Muscle layer of colon (tissue), 2 donors: Measurements from ENCODE around the gene ADCY3.

ENCODE experiments used
- H3K27ac ChIP-seq: one replicate; pipeline ENCODE4 v1.7.0; 2013; ENCODE audit warnings: low read depth, mild to moderate bottlenecking, low read length, moderate library complexity
- H3K27me3 ChIP-seq, 2 donors: one replicate each; pipeline ENCODE4 v1.7.0; 2013; ENCODE audit warnings: low read length in 2 of 2, mild to moderate bottlenecking in 2 of 2; ENCODE audit not compliant: insufficient read depth in 2 of 2, control insufficient read depth in 1 of 2
- H3K36me3 ChIP-seq: one replicate; pipeline ENCODE4 v1.7.0; 2013; ENCODE audit warnings: mild to moderate bottlenecking, low read length; ENCODE audit not compliant: insufficient read depth
- H3K4me1 ChIP-seq: one replicate; pipeline ENCODE4 v1.7.0; 2013; ENCODE audit warnings: mild to moderate bottlenecking, low read length; ENCODE audit not compliant: insufficient read depth
- H3K4me3 ChIP-seq, 2 donors: one replicate each; pipeline ENCODE4 v1.7.0; 2013; ENCODE audit warnings: low read length in 2 of 2, low read depth in 1 of 2, mild to moderate bottlenecking in 1 of 2, moderate library complexity in 1 of 2
- H3K9ac ChIP-seq: one replicate; pipeline ENCODE4 v1.7.0; 2013; ENCODE audit warnings: low read length
- H3K9me3 ChIP-seq: one replicate; pipeline ENCODE4 v1.7.0; 2013; ENCODE audit warnings: mild to moderate bottlenecking, low read length
- donor health status: abdominal sarcoma.
- donor health status: Adenocarcinoma of cecum.

ADCY3 gene

DNA sequence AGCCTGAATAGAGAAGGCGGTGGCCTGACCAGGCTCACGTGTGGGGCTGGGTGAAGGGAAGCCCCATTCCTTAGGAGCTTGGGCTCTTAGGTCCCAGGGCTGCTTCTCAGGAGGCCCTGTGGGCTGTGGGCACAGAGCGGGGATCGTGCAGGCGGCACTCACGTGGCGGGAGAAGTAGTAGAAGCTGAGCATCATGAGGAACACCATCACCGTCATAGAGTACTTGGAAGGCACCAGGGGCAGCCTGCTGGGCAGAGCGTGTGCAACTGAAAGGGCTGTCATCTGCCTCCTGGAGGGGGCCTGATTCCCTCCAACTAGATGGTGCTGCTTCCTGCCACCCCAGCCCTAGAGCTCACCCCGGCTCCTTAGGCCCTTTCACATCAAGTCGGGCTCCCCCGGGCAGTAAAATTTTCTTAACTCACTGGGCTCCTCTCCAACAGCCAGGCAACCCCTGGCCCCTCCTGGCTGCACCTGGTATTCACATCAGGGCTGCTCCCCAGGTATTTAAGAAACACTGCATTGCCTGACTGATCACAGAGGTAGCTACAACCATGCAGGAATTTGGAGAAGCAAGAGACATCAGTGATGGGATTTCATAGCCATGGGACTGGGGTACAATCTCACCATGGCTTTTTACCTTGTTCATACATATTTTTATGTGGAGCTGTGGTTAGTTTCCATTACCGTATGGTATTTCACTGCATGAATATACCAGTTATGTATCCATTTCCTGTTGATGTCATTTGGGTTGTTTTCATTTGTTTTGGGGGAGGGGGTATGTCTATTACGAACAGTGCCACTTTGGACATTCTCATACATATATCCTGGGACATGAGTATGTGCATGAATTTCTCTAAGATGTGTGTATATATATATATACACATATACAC lies 93.9 kb downstream of the ADCY3 start:
- H3K27me3 ChIP-seq = no peaks in the 10 kb centered on the region
- H3K4me1 ChIP-seq = peaks cover 4% of the 10 kb centered on the region
- H3K36me3 ChIP-seq = no peaks in the 10 kb centered on the region
- no peak overlapping the region for H3K27ac ChIP-seq
- no peak overlapping the region for H3K4me3 ChIP-seq
- H3K9me3 ChIP-seq = no peaks in the 10 kb centered on the region
- no peak overlapping the region for H3K9ac ChIP-seq

DNA sequence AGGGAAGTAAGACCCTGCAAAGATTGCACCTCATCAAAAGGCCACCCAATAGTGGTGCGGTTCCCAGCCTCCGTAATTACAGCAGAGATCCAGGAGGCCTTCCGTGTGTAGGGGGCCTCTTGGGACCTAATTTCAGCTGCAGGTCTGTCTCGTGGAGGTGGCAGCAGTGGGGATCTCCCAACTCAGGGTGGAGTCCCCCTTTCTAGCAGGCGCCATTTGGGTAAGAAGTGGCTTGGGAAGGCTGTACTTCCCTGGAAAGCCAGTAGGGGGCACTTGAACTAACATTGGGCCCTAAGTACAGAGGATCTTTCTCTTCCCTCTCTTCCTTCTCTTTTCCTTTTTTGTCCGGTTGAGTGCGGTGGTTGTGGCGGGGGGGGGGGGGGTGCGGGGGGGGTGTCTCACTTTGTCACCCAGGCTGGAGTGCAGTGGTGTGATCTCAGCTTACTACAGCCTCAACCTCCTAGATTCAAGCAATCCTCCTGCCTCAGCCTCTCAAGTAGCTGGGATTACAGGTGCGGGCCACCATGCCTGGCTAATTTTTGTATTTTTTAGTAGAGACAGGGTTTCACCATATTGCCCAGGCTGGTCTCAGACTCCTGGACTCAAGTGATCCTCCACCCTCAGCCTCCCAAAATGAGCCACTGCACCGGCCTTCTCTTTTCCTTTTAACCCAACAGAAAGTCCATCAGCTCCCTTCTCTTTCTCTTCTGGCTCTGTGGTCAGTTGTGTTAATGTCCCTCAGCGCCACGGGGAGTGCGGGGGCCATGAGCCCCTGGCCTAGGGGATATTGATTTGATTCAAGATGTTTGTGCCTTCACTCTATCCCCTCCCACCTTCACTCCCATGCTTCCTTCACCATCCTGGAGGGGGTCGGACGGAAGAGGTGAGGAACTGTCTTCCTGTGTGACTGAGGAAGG lies 94.8 kb downstream of the ADCY3 start:
- Histone ChIP-seq H3K27me3 (no peaks in the 10 kb centered on the region), H3K36me3 (no peaks in the 10 kb centered on the region), H3K9ac (no peak overlapping the region), H3K27ac (no peak overlapping the region), H3K9me3 (no peaks in the 10 kb centered on the region), H3K4me3 (no peak overlapping the region), H3K4me1 (peaks cover 4% of the 10 kb centered on the region)

DNA sequence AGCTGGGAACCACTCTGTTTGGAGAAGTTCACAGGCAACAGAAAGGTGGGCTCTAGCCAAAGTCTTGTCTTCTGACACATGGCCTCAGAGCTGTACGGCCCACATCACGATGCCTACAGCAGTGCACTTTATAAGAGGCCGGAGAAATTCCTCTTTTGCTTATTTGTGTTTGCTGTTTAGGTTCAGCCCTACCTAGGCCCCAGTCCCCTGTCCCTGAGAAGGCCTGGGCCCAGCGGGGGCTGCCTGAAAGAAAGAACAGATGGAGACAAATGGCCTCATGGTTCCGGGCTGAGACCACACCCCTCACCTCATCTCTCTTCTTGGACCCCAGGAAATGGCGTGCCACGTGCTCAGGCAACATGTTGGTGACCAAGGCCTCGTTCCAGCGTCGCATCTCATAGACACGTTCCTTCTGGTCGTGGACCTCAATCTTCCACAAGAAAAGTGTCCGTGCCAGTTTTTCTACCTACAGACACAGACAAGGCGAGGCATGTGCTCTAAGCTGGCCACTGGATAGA lies 95.9 kb downstream of the ADCY3 start:
- no peaks in the 10 kb centered on the region for H3K9me3 ChIP-seq
- H3K36me3 ChIP-seq = peaks cover 4% of the 10 kb centered on the region

DNA sequence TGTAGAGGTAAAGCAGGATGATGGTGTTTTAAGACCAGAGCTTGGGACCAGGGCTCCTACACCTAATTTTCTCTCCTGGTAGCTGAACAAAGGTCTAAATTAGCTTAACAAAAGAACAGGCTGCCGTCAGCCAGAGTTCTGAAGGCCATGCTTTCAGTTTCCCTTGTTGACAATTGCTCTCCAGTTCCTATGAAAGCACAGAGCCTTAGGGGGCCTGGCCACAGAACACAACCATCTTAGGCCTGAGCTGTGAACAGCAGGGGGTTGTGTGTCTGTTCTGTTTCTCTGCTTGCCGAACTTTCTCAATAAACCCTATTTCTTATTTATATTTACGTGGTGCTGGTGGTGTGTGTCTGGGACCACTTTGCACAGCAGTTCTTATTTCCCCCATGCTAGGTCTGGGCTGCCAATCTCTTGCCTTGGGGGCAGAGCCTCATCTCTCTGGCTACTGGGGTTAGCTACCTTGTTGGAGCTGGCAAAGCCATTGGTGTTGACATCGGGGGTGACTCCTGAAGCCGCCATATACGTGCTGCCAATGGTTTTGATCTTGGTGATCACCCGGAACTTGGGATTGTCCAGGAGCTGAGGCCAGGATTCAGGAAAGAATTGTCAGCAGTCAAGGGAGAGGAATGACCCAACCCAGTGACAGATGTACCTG lies 97.9 kb downstream of the ADCY3 start:
- Histone ChIP-seq H3K27ac (no peak overlapping the region), H3K4me3 (no peak overlapping the region), H3K27me3 (no peaks in the 10 kb centered on the region), H3K9me3 (no peaks in the 10 kb centered on the region), H3K4me1 (no peaks in the 10 kb centered on the region), H3K9ac (no peak overlapping the region), H3K36me3 (peaks cover 4% of the 10 kb centered on the region)

More for the DNA sequence above, 95.9 kb downstream of the ADCY3 start:
- Histone ChIP-seq H3K4me1 (peaks cover 4% of the 10 kb centered on the region), H3K4me3 (no peak overlapping the region), H3K9ac (no peak overlapping the region), H3K27me3 (no peaks in the 10 kb centered on the region), H3K27ac (no peak overlapping the region)

DNA sequence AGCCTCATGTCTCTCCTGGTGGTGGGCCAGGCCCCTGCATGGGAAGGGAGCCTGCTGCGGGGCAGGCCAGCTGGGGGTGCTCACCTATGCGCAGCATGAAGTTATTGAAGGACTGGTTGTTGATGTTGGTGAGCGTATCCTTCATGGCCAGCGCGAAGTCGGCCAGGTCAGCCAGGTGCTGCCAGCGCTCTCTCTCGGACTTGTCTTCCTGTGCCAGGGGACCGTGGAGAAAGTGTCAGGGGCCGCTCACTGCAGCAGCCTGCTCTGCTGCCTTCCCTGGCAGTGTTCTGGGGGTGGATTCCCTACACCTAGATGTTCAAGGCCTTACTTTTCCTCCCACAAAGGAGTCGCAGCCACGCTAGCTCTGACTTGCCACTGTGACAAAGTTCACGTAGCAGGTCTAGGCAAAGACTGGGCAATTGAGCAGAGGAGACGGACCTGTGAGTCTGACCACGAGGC lies 98.6 kb downstream of the ADCY3 start:
- Histone ChIP-seq H3K4me1 (no peaks in the 10 kb centered on the region), H3K9ac (no peak overlapping the region), H3K4me3 (no peak overlapping the region), H3K9me3 (no peaks in the 10 kb centered on the region), H3K36me3 (peaks cover 4% of the 10 kb centered on the region), H3K27me3 (no peaks in the 10 kb centered on the region), H3K27ac (no peak overlapping the region)

DNA sequence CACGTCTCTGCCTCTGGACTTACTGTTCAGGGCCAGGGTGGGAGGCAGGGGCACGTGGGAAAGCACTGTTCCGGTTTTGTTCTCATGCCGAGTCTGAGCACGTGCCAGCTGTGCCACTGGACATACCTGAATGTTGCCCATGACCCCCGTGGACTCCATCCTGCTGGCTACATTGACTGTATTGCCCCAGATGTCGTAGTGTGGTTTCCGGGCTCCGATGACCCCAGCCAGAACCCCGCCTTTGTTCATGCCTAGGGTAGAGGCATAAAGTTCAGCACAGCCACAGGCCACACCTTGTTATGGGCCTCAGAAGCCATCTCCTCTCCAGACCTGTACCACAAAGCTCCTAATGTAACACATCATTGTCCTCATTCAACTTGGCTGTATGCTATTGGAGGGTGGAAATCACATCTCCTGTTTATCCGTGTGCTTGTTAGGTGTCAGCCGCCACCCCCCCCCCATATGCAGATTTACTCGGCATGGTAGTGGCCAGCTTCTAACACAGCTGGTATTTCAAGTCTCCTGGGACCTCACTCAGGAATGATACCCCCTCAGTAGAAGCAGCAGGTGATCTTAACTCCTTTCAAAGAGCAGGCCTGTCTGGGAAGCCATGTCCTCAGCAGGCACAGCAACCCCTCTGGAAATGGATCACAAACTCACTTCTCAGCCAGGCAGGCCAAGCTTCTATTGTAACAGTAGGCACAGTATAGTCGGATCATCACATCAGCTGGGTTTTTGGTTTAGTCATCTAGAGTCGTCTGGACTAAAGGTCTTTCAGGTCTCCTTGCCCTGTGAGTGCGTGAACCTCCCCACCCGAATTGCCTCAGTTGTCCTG lies 99.2 kb downstream of the ADCY3 start:
- H3K4me3 ChIP-seq = no peak overlapping the region
- no peak overlapping the region for H3K27ac ChIP-seq
- H3K4me1 ChIP-seq = no peaks in the 10 kb centered on the region
- no peaks in the 10 kb centered on the region for H3K27me3 ChIP-seq
- H3K9ac ChIP-seq = no peak overlapping the region
- H3K36me3 ChIP-seq = peaks cover 4% of the 10 kb centered on the region
- no peaks in the 10 kb centered on the region for H3K9me3 ChIP-seq

DNA sequence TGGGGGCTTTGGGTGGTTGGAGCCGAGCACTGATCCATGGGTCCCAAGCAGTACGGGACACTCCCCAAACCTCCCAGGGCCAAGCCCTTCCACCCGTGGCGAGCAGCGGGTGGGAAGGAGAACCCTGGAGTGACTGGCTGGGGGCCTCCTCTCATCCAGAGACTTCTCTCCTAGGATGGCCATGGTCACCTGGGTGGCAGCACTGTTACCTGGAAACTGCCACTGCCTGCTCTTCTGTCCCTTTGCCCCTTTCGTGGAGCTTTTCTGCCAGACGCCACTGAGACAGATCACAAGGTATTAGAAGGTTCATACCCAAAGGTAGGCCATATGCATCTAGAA lies 99.9 kb downstream of the ADCY3 start:
- Histone ChIP-seq H3K4me3 (no peak overlapping the region), H3K27me3 (no peaks in the 10 kb centered on the region), H3K27ac (no peak overlapping the region), H3K9ac (no peak overlapping the region), H3K4me1 (no peaks in the 10 kb centered on the region), H3K36me3 (peaks cover 10% of the 10 kb centered on the region), H3K9me3 (no peaks in the 10 kb centered on the region)

DNA sequence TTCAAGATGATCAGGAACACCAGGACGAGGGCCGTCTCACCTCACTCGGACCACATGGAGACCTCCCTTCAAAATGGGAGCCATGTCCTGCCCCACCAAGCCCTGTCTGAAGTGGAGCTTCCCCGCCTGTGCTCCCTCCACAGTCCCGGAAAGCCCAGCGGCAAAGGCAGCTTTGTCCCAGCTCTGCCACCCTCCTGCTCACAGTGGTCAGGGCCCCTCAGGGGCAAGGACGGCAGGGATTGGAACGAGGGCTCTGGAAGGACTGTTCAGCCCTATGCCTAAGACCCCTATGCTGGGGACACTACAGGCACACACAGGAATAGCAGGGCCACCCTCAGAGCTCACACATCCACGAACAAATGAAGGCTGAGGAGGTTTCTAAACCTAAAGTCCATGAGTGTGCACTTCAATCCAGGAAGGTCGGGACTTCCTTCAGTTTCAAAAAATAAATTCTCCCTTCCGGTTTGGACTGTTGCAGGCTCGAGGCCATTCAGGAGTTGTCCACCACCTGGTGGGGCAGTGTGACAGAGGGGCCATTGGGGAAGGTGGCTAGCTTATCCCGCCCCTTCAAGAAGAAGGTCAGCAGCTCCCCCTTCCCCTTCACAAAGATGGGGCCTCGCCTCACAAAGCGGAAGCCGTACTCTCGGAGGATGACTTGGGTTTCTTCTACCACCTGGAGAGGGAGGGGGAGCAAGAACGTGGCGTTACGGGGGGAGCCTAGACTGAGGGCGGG lies 100.4 kb downstream of the ADCY3 start:
- H3K27ac ChIP-seq = no peak overlapping the region
- H3K36me3 ChIP-seq = peaks cover 11% of the 10 kb centered on the region
- no peak overlapping the region for H3K4me3 ChIP-seq
- no peaks in the 10 kb centered on the region for H3K4me1 ChIP-seq
- H3K9me3 ChIP-seq = no peaks in the 10 kb centered on the region
- no peaks in the 10 kb centered on the region for H3K27me3 ChIP-seq
- no peak overlapping the region for H3K9ac ChIP-seq

DNA sequence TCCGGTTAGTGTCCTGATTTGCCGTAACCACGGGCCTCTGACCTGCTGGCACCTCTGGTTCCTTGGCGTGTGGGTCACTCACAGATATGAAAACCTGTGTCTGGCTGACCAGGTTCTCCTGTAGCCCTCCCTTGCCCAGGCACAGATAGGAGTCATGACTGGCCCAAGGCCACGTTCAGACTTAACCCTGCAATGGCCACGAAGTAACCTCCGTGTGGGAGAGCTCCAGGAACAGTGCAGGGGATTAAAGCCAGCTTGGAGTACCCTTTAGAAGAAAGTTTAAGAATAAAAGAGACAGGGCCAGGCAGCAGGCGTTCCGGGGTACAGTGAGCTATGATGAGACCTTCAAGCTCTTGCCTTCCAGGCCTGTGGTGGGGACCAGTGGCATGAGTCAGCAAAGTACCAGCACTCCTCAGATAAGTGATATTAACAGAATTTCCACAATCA lies 101.3 kb downstream of the ADCY3 start:
- H3K9me3 ChIP-seq = no peaks in the 10 kb centered on the region
- no peaks in the 10 kb centered on the region for H3K4me1 ChIP-seq
- H3K27me3 ChIP-seq = no peaks in the 10 kb centered on the region
- no peak overlapping the region for H3K4me3 ChIP-seq
- H3K9ac ChIP-seq = no peak overlapping the region
- peaks cover 11% of the 10 kb centered on the region for H3K36me3 ChIP-seq
- no peak overlapping the region for H3K27ac ChIP-seq

DNA sequence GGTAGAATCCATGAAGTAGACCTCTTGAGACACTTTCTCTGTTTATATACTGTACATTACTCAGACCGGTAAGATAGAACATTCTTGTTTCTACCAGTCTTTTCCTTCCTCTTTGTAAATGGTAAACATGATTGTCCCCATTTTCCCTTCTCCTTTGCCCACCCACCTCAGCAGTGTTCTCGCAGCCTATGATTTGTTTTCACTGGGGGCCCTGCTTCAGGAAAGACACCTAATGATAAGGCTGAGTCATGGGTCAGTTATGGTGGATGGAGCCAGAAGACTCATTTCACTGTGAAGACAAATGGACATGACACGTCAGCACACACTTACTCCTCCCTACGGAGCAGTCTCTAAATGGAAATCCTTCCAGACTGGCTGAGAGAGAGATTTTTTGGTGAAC lies 103.2 kb downstream of the ADCY3 start:
- H3K4me3 ChIP-seq = no peak overlapping the region
- H3K4me1 ChIP-seq = no peaks in the 10 kb centered on the region
- H3K9ac ChIP-seq = no peak overlapping the region
- H3K9me3 ChIP-seq = no peaks in the 10 kb centered on the region
- no peak overlapping the region for H3K27ac ChIP-seq
- peaks cover 11% of the 10 kb centered on the region for H3K36me3 ChIP-seq
- no peaks in the 10 kb centered on the region for H3K27me3 ChIP-seq
